Panc1 (cell line): ENCODE measurements around the gene AUH. TPM values are rescaled to one million over a fixed set of nuclear protein-coding genes. Genes with fewer than 3 reads are reported as not detected.

Source experiments
- ATAC-seq: fragments of 200-7000 bp; cut with Tn5 transposase; 2 replicates; pipeline ENCODE4 v1.9.1; 2020; ENCODE audit warnings: mild to moderate bottlenecking, moderate library complexity
- BruUV-seq: library from RNA; stranded (reverse); fragments of 400-500 nt; replicated peaks from 2 replicates; lab custom pipeline; 2021; lab: Mats Ljungman, UMichigan
- CTCF ChIA-PET: fragments of 300-600 bp; sonication (Branson Sonifier 250); formaldehyde crosslinking; loops from one replicate; lab custom pipeline; 2022; ENCODE audit warnings: antibody characterized with exemption; lab: Charles Lee
- POLR2A ChIA-PET: fragments of 300-600 bp; sonication (Branson Sonifier 250); formaldehyde crosslinking; loops from one replicate; lab custom pipeline; 2022; ENCODE audit warnings: antibody characterized with exemption; lab: Charles Lee
- DNase-seq: peaks from one replicate; pipeline ENCODE4 v3.0.0-alpha.2; 2010; ENCODE audit warnings: low read depth, low spot score
- H3K27ac ChIP-seq: 2 replicates; pipeline ENCODE4 v1.5.1; 2011; ENCODE audit warnings: mild to moderate bottlenecking, low read length, inconsistent platforms
- H3K27me3 ChIP-seq: fragments of 200-500 bp; sonication (Bioruptor generic); 2 replicates; pipeline ENCODE4 v1.6.0; 2014; ENCODE audit warnings: low read length, inconsistent platforms; ENCODE audit not compliant: control insufficient read depth, insufficient read depth
- H3K36me3 ChIP-seq: fragments of 200-500 bp; sonication (Bioruptor generic); 2 replicates; pipeline ENCODE4 v1.5.1; 2014; ENCODE audit warnings: inconsistent platforms, mild to moderate bottlenecking, low read length, moderate library complexity; ENCODE audit not compliant: control insufficient read depth, insufficient read depth
- H3K4me1 ChIP-seq: 2 replicates; pipeline ENCODE4 v1.5.1; 2011; ENCODE audit warnings: inconsistent platforms, mild to moderate bottlenecking, low read length, moderate library complexity; ENCODE audit not compliant: control insufficient read depth, insufficient read depth
- H3K4me3 ChIP-seq, 2 experiments: 2 replicates each; pipeline ENCODE4 v1.5.1; 2011 to 2012; ENCODE audit warnings: low read depth in 2 of 2, low read length in 2 of 2, mild to moderate bottlenecking in 2 of 2, inconsistent platforms in 1 of 2, moderate library complexity in 1 of 2
- H3K9me3 ChIP-seq: fragments of 200-500 bp; sonication (Bioruptor generic); 2 replicates; pipeline ENCODE4 v1.5.1; 2014; ENCODE audit warnings: low read depth, mild to moderate bottlenecking, inconsistent platforms, low read length, moderate library complexity; ENCODE audit not compliant: control insufficient read depth, insufficient read depth
- CTCF ChIP-seq: fragments of 450-650 bp; IDR thresholded peaks from 2 replicates; pipeline ENCODE4 v1.5.1; 2017; ENCODE audit warnings: mild to moderate bottlenecking
- POLR2AphosphoS5 ChIP-seq: IDR thresholded peaks from 2 replicates; pipeline ENCODE4 v1.6.1; 2012; ENCODE audit warnings: mild to moderate bottlenecking, low read depth, low read length, moderate library complexity
- SIN3A ChIP-seq: IDR thresholded peaks from 2 replicates; pipeline ENCODE4 v1.6.1; 2012; ENCODE audit warnings: low read depth, mild to moderate bottlenecking, low read length, moderate library complexity, borderline replicate concordance; ENCODE audit not compliant: insufficient read depth
- TCF7L2 ChIP-seq: IDR thresholded peaks from 2 replicates; pipeline ENCODE4 v1.6.1; 2011; ENCODE audit warnings: mild to moderate bottlenecking, low read depth, low read length, inconsistent platforms
- in situ Hi-C: cut with HindIII; loops from 2 replicates; pipeline ENCODE4 v1.10.0; 2016; ENCODE audit warnings: low sequenced_read_pairs, low pct_unique_long_range_greater_than_20kb
- intact Hi-C: fragments of 100-400 bp; cut with micrococcal nuclease; formaldehyde crosslinking; loops from one replicate; pipeline ENCODE4 v1.10.0; 2022; ENCODE audit not compliant: unreplicated experiment
- total RNA-seq: library from RNA; stranded (reverse); gene quantifications from one replicate; pipeline ENCODE4 v1.2.1, GENCODE V29; 2021; ENCODE audit not compliant: unreplicated experiment
- TF ChIP-seq, protein P1 (sequence below), 2 experiments: IDR thresholded peaks; 2 replicates each; pipeline ENCODE4 v1.6.1; 2011 to 2012; ENCODE audit warnings: low read depth in 2 of 2, control low read depth in 1 of 2, low read length in 1 of 2, mild to moderate bottlenecking in 1 of 2, moderate library complexity in 1 of 2; ENCODE audit not compliant: insufficient read depth in 1 of 2

Gene AUH
- total RNA-seq, 1 experiment from 2014 or later = 7.7 TPM

DNA sequence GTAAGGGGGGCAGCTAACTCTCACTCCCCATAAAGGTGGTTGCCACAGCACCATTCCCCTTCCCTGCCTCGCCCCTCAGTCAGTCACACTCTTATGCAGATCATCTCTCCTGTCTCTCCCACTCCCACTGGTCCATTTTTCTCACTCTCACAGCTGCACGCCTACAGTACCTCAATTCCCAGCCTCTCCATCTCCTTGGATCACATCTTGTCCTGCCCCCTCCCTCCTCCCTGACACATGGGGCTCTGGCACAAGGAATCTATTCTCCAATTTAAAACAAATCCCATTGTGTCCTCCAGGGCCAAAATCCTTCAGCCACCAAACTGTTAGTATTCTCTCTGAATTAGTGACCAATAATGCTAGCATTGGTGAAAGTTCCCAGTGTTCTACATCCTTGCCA, 114.4 kb downstream of the AUH start:
- ATAC-seq (no peak), DNase-seq (no peak)
- Histone ChIP-seq H3K36me3 (no peaks in the 10 kb centered on the region), H3K4me3 (no peak overlapping the region), H3K9me3 (no peaks in the 10 kb centered on the region), H3K27me3 (no peaks in the 10 kb centered on the region), H3K27ac (no peak overlapping the region), H3K4me1 (no peaks in the 10 kb centered on the region)
- CTCF ChIA-PET = no interaction called here
- POLR2A ChIA-PET = no interaction called here
- BruUV-seq = no TSS peak
- intact Hi-C loops (no loop called here), in situ Hi-C loops (no loop called here)
- TF ChIP-seq SIN3A (no peak), POLR2AphosphoS5 (no peak), CTCF (no peak), TCF7L2 (no peak)
- TF ChIP-seq, protein P1, sequence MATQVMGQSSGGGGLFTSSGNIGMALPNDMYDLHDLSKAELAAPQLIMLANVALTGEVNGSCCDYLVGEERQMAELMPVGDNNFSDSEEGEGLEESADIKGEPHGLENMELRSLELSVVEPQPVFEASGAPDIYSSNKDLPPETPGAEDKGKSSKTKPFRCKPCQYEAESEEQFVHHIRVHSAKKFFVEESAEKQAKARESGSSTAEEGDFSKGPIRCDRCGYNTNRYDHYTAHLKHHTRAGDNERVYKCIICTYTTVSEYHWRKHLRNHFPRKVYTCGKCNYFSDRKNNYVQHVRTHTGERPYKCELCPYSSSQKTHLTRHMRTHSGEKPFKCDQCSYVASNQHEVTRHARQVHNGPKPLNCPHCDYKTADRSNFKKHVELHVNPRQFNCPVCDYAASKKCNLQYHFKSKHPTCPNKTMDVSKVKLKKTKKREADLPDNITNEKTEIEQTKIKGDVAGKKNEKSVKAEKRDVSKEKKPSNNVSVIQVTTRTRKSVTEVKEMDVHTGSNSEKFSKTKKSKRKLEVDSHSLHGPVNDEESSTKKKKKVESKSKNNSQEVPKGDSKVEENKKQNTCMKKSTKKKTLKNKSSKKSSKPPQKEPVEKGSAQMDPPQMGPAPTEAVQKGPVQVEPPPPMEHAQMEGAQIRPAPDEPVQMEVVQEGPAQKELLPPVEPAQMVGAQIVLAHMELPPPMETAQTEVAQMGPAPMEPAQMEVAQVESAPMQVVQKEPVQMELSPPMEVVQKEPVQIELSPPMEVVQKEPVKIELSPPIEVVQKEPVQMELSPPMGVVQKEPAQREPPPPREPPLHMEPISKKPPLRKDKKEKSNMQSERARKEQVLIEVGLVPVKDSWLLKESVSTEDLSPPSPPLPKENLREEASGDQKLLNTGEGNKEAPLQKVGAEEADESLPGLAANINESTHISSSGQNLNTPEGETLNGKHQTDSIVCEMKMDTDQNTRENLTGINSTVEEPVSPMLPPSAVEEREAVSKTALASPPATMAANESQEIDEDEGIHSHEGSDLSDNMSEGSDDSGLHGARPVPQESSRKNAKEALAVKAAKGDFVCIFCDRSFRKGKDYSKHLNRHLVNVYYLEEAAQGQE (IDR thresholded peaks at IDR 0.05; ENCODE audit: insufficient read depth in 1 of 2, low read depth in 2 of 2, low read length in 1 of 2) = no peak

DNA sequence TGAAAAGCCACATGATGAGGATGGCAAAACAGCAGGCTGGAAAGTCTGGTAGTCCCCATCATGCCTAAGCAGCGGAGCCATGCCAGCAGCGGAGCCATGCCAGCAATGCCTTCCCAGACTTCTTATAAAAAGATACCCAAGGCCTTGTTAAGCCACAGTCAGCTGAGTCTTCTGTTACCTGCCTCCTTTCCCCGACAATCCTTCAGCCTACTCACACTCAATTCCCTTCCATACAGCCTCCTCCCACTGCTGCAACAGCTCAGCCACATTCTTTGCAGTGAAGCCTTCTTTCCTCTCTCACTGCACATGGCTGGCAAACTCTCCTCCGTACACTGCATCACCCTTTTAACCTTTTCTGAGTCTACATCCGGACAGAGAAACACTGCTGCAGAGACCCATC, 114.9 kb downstream of the AUH start:
- ChIA-PET CTCF (no interaction called here), POLR2A (no interaction called here)
- Histone ChIP-seq H3K36me3 (no peaks in the 10 kb centered on the region), H3K27ac (no peak overlapping the region), H3K9me3 (no peaks in the 10 kb centered on the region), H3K4me3 (no peak overlapping the region), H3K27me3 (no peaks in the 10 kb centered on the region), H3K4me1 (no peaks in the 10 kb centered on the region)
- TF ChIP-seq SIN3A = no peak
- no peak for TF ChIP-seq TCF7L2
- TF ChIP-seq CTCF = no peak
- TF ChIP-seq POLR2AphosphoS5 = no peak
- TF ChIP-seq, protein P1 (IDR thresholded peaks at IDR 0.05; ENCODE audit: insufficient read depth in 1 of 2, low read depth in 2 of 2, low read length in 1 of 2) = no peak
- no TSS peak for BruUV-seq
- intact Hi-C loops = no loop called here
- DNase-seq (no peak), ATAC-seq (no peak)
- in situ Hi-C loops = no loop called here
